VCaP (cell line): ENCODE data around the gene GLCE.

ENCODE experiments used
- H3K27ac ChIP-seq: fragments of 450-650 bp; 2 replicates; pipeline ENCODE4 v1.5.1; 2017
- TF ChIP-seq, protein P1 (sequence below): fragments of 450-650 bp; conservative IDR thresholded peaks from 2 replicates; pipeline ENCODE4 v1.5.1; 2017; ENCODE audit warnings: mild to moderate bottlenecking, moderate library complexity

Gene GLCE

GRCh38 chr15:69319384-69320375 is 159.2 kb downstream of the GLCE start:
- TF ChIP-seq, protein P1, sequence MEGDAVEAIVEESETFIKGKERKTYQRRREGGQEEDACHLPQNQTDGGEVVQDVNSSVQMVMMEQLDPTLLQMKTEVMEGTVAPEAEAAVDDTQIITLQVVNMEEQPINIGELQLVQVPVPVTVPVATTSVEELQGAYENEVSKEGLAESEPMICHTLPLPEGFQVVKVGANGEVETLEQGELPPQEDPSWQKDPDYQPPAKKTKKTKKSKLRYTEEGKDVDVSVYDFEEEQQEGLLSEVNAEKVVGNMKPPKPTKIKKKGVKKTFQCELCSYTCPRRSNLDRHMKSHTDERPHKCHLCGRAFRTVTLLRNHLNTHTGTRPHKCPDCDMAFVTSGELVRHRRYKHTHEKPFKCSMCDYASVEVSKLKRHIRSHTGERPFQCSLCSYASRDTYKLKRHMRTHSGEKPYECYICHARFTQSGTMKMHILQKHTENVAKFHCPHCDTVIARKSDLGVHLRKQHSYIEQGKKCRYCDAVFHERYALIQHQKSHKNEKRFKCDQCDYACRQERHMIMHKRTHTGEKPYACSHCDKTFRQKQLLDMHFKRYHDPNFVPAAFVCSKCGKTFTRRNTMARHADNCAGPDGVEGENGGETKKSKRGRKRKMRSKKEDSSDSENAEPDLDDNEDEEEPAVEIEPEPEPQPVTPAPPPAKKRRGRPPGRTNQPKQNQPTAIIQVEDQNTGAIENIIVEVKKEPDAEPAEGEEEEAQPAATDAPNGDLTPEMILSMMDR: no peak
- H3K27ac ChIP-seq: no peak overlapping the region

DNA sequence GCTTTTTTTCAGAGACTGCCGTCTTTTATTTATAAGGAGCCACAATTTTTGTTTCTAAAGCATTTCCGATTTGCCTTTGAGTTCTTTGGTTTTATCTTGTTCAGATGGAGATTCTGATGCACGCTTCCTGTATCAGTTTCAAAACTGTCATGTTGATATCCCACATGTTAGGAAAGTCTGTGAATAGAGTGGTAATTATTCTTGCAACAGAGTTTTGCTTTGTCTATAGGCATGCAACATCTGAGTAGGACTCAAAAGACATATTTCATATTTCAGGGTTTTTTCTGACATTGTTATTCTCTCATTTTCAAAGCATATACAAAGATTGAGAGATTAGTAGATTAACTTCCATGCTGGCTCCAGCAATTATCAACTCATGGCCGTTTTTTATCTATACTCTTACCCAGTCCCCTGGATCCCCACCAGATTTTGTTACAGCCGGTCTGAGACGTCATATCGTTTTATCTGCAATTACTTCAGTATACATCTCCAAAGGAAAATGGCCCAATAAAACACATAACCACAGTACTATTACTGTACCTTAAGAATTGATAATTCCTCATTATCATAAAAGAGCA is 160.6 kb downstream of the GLCE start:
- TF ChIP-seq, protein P1: no peak

More for the DNA sequence above, 160.6 kb downstream of the GLCE start:
- no peak overlapping the region for H3K27ac ChIP-seq
